ENCODE data around the gene COL8A2.

The COL8A2 gene

DNA sequence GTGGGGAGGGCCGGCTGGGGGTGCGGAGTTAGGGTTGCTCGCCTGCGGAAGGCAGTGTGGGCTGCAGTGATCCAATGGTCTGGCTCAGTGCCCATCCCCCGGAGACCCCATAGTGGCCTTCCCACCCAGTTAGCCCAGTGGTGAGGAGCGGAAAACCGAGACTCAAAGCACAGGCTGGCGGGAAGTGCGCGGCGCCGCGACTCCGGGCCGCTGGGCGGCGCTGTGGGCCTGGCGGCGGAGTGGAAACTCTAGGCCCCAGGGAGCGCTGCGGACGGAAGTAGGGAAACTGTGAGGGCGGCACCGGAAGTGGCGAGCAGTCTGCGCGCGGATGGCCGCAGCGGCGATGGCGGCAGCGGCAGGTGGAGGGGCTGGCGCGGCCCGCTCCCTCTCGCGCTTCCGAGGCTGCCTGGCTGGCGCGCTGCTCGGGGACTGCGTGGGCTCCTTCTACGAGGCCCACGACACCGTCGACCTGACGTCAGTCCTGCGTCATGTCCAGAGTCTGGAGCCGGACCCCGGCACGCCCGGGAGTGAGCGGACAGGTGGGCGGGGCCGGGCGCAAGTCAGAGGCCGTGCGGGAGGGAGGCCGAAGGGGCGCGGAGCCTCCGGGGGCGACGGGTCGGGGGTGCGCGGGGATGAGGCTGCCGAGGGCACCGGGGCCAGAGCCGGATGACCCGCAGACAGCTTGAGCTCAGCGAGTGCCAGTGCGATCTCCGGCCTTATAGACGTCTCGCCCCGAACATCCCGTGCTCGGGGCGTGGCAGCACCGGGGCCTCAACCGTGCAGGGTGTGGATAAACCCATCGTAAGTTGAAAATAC, 36.2 kb downstream of the COL8A2 start, which contains the start of gene ADPRS:
Gene ADPRS (plus strand): TSS at position 316 of the 816 bp plus-strand sequence. CDS start 13 bp downstream, at position 329.
- peak; percentile 93 for DNase-seq

DNA sequence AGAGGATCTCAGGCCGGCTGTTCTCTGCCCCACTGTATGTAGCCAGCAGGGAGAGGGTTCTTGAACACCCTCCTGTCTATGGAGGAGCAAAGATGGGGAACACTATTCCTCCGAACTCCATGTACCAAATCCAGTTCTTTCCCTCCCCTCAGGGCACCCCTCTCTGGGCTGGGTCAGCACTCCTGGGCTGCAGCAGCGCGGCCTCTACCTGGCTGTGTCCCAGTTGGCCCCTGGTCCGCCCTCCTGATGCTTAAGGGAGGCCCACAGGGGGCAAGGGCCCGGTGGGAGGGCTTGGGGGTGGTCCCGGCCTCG, 36.8 kb downstream of the COL8A2 start:
- no peak for DNase-seq

DNA sequence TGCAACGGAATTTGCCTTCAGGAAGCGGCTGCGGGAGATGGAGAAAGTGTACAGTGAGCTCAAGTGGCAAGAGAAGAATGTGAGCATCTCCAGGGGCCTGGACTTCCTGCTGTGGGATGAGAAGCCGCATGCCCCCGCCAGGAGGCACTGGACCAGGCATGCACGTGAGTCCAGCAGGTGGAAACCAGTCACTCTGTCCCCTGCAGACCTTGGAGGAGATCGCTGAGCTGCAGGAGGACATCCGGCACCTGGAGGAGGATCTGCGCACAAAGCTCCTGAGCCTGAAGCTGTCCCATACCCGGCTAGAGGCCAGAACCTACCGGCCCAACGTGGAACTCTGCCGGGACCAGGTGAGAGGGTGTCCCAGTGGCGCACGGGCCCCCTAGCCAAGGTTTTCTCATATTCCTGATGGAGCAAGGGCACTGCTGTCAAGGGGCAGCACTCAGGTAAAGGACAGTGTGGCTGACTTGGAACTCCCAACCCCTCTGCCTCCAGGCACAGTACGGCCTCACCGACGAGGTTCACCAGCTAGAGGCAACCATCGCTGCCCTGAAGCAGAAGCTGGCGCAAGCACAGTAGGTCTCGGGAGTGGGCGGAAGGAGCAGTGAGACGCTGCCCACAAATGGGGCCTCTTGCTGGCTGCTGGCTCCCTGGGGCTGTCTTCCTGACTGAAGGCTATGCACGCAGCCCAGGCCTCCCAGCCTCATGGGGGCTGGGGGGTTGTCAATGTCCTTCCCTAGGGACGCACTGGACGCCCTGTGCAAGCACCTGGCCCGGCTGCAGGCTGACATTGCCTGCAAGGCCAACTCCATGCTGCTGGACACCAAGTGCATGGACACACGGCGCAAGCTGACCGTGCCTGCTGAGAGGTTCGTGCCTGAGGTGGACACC, 37.5 kb downstream of the COL8A2 start:
- no peak for DNase-seq

DNA sequence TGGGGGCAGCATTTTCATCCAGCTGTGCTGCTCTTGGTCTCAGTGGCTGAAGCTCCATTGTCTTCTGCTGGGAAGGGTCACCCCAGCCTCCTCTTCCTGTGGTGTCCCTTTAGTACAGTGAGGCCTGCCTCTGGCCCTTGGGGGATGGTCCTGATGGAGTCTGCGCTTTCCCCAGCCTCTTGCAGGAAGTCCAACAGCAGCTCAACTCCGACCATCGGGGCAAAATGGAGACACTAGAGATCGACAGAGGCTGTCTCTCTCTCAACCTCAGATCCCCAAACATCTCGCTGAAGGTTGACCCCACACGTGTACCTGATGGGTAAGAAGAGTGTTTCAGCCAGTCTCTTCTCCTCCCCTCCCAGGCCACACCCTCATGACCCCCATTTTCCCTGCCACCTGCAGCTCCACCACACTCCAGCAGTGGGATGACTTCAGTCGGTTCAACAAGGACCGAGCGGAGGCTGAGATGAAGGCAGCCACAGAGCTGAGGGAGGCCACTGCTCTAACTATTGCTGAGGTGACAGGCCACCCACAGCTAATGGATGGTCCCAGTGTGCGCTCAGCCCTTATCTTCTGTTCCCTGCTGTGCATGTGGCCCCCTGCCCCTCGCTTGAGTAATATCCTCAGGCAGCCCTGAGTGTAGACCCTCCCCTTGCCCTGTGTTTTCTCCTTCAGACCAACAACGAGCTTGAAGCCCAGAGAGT, 38.3 kb downstream of the COL8A2 start:
- no peak for DNase-seq

DNA sequence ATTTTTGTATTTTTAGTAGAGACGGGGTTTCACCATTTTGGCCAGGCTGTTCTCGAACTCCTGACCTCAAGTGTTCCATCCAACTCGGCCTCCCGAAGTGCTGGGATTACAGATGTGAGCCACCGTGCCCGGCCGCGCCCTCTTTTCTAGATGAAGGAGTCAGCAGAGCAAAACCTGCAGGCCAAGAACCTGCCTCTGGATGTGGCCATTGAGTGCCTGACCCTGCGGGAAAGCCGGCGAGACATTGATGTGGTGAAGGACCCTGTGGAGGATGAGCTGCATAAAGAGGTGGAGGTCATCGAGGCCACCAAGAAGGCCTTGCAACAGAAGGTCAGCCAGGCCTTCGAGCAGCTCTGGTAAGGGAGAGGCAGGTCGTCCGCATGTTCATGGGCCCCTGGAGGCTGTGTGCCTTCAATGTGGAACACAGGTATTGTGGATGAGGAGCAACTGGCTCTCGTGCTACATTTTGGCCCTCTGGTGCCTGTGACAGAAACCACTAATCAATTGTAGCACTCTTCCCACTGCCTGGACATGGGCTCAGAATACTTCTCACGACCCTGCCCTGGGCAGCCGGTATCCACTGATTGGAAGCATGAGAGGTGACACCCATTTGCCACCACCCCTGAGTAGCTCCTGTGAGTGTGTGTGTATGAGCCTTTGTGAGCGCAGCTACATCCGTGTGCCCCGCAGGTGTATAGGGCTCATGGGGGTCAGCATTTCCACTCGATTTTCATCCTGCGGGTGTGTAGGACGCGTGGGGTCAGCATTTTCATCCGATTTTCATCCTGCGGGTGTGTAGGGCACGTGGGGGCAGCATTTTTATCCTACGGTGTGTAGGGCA, 39.1 kb downstream of the COL8A2 start:
- DNase-seq: no peak

DNA sequence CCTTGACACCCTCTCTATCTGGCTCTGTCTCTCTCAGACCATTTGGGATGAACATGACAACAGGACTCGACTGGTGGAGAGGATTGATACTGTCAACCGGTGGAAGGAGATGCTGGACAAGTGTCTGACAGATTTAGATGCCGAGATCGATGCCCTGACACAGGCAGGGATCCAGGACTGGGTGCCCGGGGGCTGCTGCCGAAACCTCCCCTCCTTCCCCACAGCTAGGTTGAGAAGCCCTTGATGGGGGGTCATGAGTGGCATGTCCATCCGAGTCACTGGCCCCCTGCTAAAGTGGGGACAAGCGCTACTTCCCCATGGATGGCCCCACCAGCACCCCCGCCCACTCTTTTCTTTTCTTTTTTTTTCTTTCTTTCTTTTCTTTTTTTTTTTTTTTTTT, 39.9 kb downstream of the COL8A2 start:
- no peak for DNase-seq

DNA sequence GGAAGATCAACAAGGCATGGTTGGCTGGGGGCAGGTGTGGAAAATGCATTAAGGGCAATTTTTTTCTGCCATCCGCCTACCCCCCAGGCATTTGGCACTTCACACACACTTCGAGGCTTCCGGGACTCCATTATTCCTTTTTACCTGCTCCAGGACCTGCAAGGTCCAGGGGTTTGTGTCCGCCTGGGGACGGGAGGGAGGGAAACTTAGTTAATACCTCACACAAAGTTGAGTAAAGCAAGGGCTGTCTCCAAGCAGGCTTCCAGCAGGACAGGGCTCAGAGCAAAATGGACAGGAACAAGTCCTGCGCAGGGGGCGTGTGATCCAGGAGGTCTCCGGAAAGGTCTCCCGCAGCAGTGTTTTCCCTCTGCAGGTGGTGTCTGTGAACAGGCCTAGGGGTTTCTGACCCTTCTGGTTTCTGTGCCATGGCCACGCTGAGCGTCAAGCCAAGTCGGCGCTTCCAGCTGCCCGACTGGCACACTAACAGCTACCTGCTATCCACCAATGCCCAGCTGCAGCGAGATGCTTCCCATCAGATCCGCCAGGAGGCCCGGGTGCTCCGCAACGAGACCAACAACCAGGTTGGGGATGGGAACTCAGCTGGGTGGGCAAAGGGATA, 40.4 kb downstream of the COL8A2 start:
- no peak for DNase-seq

DNA sequence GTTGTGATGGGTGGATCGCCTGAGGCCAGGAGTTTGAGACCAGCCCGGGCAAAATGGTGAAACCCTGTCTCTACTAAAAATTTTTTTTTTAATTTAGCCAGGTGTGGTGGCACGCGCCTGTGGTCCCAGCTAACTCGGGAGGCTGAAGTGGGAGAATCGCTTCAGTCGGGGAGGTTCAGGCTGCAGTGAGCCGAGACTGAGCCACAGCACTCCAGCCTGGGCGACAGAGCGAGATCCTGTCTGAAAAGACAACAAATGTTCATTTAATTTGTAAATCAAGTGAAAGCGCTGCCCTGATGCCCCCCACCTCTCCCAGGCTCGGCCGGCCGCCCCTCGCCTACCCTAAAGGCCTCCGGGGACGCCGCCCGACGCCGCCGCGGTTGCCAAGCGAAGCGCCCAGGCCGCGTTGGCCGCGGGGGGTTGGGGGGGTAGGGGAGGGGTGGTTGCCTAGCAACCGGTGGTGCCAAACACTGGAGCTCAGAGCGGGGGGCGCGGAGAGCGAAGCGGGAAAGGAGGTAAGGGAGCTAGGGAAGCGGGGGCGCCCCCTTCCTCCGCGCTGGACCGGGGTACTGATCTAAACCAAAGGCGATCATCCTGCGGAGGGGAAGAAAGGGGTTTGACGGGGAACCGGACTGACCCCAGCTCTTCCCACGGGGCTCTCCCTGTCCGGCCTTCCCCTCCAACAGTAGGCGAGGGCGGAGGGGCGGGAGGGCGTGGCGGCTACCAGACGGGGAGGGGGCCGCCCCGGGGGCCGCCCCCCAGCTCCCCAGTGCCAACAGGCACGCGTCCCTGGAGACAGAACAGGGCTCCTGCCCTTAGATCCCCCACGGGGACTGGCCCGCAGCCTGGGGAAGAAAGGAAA, 41.2 kb downstream of the COL8A2 start, which contains the start of gene TEKT2:
Gene TEKT2 (plus strand): TSS at position 460 of the 862 bp plus-strand sequence. CDS start 828 bp downstream, outside the sequence.
- DNase-seq: peak; percentile 28

DNA sequence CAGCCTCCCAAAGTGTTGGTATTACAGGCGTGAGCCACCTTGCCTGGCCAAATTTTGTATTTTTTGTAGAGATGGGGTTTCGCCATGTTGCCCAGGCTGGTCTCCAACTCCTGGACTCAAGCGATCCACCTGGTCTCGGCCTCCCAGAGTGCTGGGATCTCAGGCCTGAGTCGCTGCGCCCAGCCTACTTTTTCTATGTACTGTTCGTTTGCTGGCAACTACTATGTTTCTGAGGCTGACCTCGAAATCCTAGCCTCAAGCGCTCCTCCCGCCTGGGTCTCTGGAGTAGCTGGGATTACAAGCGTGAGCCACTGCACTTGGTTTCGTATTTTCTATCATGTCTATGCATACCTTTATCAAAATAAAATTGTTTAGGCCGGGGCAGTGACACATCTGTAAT, 41.8 kb downstream of the COL8A2 start:
- no peak for DNase-seq

DNA sequence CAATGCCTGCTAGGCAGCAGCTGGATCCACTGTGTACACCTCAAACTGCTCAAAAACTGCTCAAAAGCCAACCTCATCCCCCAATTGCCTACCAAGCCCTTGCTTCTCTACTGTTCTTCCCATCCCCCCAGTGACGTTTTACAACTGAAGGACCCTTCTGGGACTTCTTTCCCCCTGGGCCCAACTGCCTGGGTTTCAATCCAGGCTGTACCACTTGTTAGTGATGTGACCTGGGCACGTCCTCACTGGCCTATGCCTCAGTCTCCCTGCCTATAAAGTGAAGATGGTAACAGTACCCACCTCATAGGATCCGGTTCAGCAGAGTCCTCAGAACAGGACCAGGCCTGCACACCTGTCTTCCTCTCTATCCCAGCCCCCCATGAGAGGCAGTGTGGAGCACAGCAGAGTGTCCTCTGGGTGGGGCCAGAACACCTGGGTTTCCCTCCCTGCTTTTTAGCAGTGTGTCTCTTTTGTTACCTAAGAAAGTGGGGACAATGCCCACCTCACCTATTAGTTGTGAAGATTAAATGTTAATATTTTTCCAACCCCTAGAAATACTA, 43.0 kb downstream of the COL8A2 start:
- no peak for DNase-seq

DNA sequence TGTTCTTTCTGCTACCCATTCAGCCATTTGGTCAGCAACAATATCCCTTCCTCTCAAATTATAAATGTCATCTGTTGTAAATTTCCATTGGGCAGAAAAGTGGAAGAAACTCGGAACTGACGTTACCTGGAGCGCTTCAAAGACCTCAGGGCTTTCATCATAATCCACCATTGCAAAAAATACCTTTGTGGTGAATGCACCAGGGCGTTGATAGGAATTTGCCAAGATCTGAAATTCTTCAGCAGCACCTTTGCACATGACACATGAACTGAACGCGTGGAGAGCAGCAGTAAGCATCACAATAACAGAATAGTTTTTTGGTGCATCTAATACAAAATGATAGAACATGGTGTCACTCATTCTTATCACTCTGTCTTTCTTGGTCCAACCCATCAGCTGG, 44.2 kb downstream of the COL8A2 start:
- no peak for DNase-seq

DNA sequence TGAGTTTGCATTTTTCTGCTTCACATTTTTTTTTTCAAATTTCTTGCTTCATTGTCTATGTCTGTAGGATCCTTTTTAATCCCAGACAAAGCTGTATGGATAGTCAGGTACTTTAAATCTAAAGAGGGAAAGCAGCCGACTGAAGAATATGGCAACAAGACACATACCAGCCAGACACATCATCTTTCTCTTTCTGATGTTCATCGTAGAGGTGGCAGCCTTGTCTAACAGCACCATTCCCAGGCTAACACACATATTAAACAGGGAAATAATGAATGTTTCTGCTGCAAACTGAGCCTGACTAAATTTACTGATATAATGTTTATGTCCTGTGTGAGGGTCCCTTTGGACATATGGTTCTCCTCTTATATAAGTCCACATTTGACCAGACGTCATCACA, 44.8 kb downstream of the COL8A2 start:
- no peak for DNase-seq

DNA sequence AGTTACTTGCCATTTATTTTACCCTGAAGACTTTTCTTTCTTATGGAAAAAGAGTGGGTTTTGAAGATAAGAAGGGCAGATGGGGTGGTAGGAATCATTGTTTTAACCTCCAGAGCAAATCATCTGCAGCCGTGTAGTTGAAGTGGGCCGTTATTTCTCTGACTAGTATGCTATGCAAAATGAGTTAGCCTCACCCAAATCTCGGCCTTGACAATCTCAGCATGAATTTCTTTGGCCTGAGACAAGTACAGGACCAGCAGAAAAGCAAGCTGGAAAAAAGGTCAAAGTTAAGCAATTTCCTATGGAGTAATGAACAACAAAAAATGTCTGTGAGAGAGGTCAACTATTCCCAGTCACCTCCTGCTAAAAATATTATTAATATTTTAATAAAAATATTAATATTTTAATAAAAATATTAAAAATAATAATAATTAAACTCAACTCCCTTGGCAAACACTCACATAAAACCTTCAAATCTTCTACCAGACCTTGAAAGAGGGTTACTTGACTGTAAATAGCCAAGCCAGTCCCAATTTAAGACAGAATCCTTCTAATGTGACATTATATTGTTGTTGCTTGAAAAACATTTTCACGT, 47.9 kb downstream of the COL8A2 start:
- DNase-seq: no peak

DNA sequence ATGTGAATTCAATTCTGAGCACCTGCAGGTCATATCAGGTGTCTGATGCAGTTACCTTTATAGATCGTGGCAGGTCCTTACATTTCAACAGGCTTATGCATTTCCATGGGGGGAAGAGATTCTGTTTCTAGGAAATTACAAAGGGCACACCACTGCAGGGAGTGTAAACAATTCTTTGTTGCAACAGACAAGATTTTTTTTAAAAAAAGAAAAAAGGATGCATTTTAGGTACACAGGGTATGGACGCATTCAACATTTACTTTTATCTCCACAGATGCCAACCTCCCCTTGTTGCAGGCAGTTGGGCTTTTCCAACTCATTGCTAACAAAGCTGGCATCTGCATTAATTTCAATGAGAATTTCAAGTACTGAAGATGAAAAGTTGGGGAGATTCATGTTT, 54.7 kb downstream of the COL8A2 start:
- no peak for DNase-seq

DNA sequence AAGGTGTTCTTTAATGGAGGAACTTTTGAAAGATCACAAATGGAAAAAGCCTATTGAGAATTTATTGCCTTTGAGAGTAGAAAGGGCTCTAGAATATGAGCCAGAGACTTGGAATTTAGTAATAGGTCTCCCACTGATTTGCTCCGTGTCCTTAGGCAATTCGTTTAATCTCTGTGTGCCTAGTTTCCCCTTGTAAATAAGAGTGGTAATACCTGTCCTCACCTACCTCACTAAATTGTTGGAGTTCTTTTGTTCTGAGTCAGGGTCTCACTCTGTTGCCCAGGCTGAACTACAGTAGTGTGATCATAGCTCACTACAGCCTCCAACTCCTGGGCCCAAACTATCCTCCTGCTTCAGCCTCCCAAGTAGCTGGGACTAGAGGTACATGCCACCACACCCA, 56.2 kb downstream of the COL8A2 start:
- DNase-seq: no peak

DNA sequence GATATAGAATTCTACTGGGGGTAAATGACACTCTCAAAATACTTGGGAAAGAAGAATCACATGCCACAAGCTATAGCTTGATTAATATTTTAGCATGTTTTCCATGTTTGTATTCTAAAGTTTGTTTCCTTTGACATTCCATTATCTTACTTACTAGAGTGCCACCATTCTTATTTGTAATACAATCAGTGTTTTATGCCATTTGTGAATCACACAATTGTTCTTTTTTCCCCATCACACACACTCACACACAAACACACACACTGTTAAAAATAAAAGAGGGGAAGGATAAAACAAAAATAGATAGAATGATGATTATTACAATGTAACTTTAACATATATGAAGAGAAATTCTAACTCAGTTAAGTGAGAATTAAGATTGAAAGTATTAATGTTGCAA, 57.2 kb downstream of the COL8A2 start:
- no peak for DNase-seq

DNA sequence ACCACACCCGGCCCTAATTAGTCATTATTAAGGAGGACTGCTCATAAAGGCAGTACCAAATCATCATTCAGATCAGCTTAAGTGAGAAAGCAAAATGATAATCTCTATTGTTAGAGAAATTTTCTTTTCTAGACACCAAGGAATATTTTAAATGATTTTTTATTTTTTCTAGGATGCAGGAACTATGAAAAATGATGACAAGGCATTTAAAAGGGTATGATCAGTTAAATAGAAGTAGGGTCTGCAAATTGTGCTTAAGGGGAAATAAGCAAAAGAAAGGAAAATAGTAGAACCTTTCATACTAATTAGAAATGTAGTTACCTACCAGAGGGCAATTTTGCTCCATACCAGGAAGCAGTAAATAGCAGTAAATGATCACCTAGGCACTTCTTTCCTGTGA, 62.7 kb downstream of the COL8A2 start:
- no peak for DNase-seq

DNA sequence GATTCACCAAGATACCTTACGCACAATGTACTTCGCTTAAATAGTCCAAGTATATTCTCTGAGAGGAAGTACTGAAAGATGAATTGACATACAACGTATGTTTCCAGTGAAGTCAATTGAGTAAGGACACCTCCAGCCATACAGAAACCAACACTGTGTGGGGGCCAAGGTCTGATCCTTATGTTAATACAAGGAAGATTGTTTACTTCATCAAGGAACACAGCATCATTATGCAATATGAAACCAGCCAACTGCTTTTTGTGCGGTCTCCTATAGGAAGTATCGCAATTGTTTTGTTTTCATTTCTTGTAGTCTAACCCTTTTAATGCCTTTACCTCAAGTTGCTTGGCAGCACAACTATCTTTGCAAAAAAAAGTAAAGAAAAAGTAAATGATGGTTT, 69.3 kb downstream of the COL8A2 start:
- no peak for DNase-seq

DNA sequence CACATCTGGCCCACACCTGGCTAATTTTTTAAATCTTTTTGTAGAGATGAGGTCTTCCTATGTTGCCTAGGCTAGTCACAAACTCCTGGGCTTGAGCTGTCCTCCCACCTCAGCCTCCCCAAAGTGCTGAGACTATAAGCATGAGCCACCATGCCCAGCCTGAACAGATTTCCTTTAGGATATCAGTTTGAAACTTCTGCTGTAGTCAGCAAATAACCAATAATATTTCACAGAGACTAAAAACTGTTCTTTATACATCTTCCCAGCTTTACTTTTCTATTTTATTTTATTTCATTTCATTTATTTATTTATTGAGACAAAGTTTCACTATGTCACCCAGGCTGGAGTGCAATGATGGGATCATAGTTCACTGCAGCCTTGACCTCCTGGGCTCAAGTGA, 71.0 kb downstream of the COL8A2 start:
- DNase-seq: no peak

DNA sequence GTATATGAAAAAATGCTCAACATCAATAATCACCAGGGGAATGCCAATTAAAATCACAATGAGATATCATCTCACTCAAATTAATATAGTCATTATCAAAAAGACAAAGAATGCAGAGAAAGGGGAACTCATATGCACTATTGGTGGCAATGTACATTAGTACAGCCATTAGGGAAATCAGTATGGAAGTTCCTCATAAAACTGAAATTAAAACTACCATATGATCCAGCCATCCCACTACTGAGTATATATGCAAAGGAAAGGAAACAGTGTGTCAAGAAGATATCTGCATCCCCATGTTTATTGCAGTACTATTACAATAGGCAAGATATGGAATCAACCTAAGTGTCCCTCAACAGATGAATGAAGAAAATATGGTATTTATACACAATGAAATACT, 73.2 kb downstream of the COL8A2 start:
- DNase-seq: no peak
